Measurements from ENCODE around the gene ITLN1. TPM values are rescaled to one million over a fixed set of nuclear protein-coding genes. Genes with fewer than 3 reads are reported as not detected.
"Not testable (repeated sequence)": the region's sequence is repeated elsewhere in the genome, so short reads cannot be mapped to it uniquely, and the experiment has no call there.

Gene ITLN1
- total RNA-seq (1,000 to 10,000 TPM in 1 of 7 donors, 10 to 100 TPM in 1, 1 to 10 TPM in 4, under 1 TPM in 1; 0.48 to 1,183 (median 2.0) TPM), polyA plus RNA-seq (10 to 100 TPM in 1 of 2 donors, 1 to 10 TPM in 1; 4.5 to 44.1 TPM)
- long read RNA-seq, donor 1, partial matches to known transcripts: 0 of 4 reads
- long read RNA-seq, donor 1, other reads (novel, unspliced or antisense): 3 of 4 reads
- long read RNA-seq, donor 2: 0 reads
- long read RNA-seq, donor 3, partial matches to known transcripts: 0 of 4 reads
- long read RNA-seq, donor 3, other reads (novel, unspliced or antisense): 1 of 4 reads

DNA sequence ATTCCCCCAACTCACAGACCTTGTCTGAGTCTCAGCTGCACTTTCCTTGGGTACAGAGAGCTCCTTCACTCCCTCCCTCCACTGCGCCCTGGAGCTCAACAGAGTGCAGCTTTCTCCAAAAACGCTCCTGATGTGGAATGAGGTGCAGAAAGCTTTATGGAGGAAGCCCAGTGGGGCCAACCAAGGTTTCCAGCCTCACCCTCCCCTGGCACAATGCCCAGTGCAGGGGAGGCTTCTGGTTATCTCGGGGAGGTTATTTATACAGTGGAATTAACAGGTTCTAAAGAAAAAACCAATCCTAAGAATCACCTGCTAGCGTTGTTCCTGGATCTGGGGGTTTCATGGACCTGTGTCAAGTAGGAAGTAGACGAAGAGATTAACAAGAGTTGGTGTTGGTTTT, at the start of gene ITLN1:
TSS of gene ITLN1 (minus strand) at position 139 of the 400 bp plus-strand sequence. CDS start 303 bp downstream, outside the sequence.
- no peak within 1 kb of the TSS for H3K4me3 ChIP-seq
- WGBS, 3 donors: 48 to 61% (median 60%) methylated on average over 5 of the region's 5 CpGs
- intact Hi-C loops (cut with DNase I): no loop called here
- no peak for DNase-seq
- no peaks in the 10 kb centered on the region for H3K4me1 ChIP-seq (ENCODE audit: insufficient read depth)
- no peaks in the 10 kb centered on the region for H3K27me3 ChIP-seq
- H3K9me3 ChIP-seq: no peaks in the 10 kb centered on the region
- TF ChIP-seq, protein P1, sequence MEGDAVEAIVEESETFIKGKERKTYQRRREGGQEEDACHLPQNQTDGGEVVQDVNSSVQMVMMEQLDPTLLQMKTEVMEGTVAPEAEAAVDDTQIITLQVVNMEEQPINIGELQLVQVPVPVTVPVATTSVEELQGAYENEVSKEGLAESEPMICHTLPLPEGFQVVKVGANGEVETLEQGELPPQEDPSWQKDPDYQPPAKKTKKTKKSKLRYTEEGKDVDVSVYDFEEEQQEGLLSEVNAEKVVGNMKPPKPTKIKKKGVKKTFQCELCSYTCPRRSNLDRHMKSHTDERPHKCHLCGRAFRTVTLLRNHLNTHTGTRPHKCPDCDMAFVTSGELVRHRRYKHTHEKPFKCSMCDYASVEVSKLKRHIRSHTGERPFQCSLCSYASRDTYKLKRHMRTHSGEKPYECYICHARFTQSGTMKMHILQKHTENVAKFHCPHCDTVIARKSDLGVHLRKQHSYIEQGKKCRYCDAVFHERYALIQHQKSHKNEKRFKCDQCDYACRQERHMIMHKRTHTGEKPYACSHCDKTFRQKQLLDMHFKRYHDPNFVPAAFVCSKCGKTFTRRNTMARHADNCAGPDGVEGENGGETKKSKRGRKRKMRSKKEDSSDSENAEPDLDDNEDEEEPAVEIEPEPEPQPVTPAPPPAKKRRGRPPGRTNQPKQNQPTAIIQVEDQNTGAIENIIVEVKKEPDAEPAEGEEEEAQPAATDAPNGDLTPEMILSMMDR (IDR thresholded peaks at IDR 0.05): no peak
- TF ChIP-seq POLR2A (IDR thresholded peaks at IDR 0.05) (no peak), EP300 (IDR thresholded peaks at IDR 0.05) (no peak)
- H3K36me3 ChIP-seq: no peaks in the 10 kb centered on the region
- no peak within 1 kb of the TSS for H3K27ac ChIP-seq

DNA sequence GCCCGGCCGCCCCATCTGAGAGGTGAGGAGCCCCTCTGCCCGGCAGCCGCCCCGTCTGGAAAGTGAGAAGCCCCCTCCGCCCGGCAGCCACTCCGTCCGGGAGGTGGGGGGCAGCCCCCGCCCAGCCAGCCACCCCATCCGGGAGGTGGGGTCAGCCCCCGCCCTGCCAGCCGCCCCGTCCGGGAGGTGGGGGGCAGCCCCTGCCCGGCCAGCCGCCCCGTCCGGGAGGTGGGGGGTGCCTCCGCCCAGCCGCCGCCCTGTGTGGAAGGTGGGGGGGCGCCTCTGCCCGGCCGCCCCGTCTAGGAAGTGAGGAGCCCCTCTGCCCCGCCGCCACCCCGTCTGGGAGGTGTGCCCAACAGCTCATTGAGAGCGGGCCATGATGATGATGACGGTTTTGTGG, 48.3 kb upstream of the ITLN1 start:
- H3K27me3 ChIP-seq; DNase-seq; H3K4me1 ChIP-seq (ENCODE audit: insufficient read depth); H3K4me3 ChIP-seq; H3K27ac ChIP-seq; H3K36me3 ChIP-seq; H3K9me3 ChIP-seq; intact Hi-C loops (cut with DNase I): not testable (repeated sequence)
- WGBS, 3 donors: 92 to 94% (median 93%) methylated on average over 16 to 31 of the region's 31 CpGs

DNA sequence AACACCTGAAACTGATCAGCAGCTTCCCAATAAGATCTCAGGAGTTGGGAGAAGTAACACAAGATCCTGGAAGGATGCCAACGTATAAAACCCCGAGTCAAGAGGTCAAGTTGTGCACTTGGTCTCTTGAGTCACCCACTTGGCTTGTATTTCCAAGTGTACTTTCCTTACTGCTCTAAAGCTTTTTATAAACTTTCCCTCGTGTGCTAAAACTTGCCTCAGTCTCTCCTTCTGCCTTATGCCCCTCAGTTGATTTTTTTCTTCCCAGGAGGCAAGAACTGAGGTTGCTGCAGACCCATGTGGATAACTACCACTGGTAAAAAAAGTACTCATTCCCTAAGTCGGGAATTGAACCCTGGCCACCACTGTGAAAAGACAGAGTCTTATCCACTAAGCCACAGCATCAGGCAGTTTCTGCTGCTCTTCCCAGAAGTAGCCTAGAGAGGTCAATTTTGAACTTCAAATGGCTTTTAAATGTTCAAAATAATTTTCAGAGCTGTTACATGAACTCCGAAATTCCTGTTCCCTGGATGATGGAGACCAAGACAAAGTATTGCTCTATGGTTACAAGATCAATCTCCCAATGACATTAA, 40.8 kb upstream of the ITLN1 start:
- intact Hi-C loops (cut with DNase I): no loop called here
- Histone ChIP-seq H3K4me1 (ENCODE audit: insufficient read depth) (no peaks in the 10 kb centered on the region), H3K27ac (no peak overlapping the region), H3K4me3 (no peak overlapping the region), H3K36me3 (no peaks in the 10 kb centered on the region), H3K27me3 (no peaks in the 10 kb centered on the region), H3K9me3 (peaks cover 0 to 3% of the 10 kb centered on the region in 2 donors)
- no peak for DNase-seq
- 67 to 72% (median 72%) methylated on average over 5 of the region's 5 CpGs for WGBS, 3 donors
- no peak for TF ChIP-seq POLR2A (IDR thresholded peaks at IDR 0.05)
- TF ChIP-seq, protein P1 (IDR thresholded peaks at IDR 0.05): no peak
- TF ChIP-seq EP300 (IDR thresholded peaks at IDR 0.05): no peak

DNA sequence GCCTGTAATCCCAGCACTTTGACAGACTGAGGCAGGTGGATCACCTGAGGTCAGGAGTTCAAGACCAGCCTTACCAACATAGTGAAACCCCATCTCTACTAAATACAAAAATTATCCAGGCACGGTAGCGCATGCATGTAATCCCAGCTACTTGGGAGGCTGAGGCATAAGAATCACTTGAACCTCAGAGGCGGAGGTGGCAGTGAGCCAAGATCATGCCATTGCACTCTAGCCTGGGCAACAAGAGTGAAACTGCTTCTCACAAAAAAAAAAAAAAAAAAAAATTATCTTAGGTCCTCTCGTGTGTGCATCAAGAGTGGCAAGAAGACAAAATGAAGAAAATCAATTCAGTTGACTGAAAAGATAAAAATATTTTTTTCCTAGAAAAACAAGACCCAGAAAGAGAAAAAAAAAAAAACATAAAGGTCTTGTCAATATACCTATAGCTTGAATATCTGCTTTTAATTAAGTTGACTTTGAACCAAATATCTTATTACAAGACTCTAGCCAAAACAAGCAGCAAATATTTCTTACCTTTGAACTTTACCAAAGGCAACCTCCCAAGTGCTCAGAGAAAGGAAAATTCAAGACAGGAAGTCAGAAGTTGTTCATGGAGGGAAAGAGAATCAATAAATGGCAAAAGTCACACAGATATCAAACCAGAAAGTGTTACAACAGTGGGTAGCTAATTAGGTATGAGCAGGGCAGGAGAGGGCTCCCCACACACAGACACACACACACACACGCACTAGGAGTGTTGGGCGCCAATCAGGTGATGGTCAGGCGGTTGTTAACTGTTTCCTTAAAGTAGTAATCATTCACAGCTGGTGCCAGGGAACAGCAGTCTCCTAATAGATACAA, 40.0 kb upstream of the ITLN1 start:
- WGBS, 3 donors: 87 to 89% (median 89%) methylated on average over 7 of the region's 7 CpGs
- no peaks in the 10 kb centered on the region for H3K4me1 ChIP-seq (ENCODE audit: insufficient read depth)
- H3K27ac ChIP-seq: no peak overlapping the region
- no peaks in the 10 kb centered on the region for H3K36me3 ChIP-seq
- H3K27me3 ChIP-seq: no peaks in the 10 kb centered on the region
- H3K9me3 ChIP-seq: peaks cover 0 to 3% of the 10 kb centered on the region in 2 donors
- intact Hi-C loops (cut with DNase I): no loop called here
- no peak for DNase-seq
- H3K4me3 ChIP-seq: no peak overlapping the region
- TF ChIP-seq POLR2A (IDR thresholded peaks at IDR 0.05): no peak
- no peak for TF ChIP-seq EP300 (IDR thresholded peaks at IDR 0.05)
- TF ChIP-seq, protein P1 (IDR thresholded peaks at IDR 0.05): no peak

Measured in ovary (tissue), 10 donors.